PC-9 (cell line): ENCODE measurements around the gene SUSD1. TPM values are rescaled to one million over a fixed set of nuclear protein-coding genes. Genes with fewer than 3 reads are reported as not detected.

Experiments
- BruUV-seq: library from RNA; stranded (reverse); fragments of 400-500 nt; replicated peaks from 2 replicates; lab custom pipeline; 2021; lab: Mats Ljungman, UMichigan
- CTCF ChIA-PET: fragments of 300-600 bp; sonication (Branson Sonifier 250); formaldehyde crosslinking; loops from one replicate; lab custom pipeline; 2022; ENCODE audit warnings: antibody characterized with exemption; lab: Charles Lee
- POLR2A ChIA-PET: fragments of 300-600 bp; sonication (Branson Sonifier 250); formaldehyde crosslinking; loops from one replicate; lab custom pipeline; 2022; ENCODE audit warnings: antibody characterized with exemption; ENCODE audit not compliant: unreplicated experiment; lab: Charles Lee
- DNase-seq, 2 experiments: peaks; one replicate each; pipeline versions ENCODE4 v3.0.0 to v3.0.0-alpha.2; 2015 to 2022; ENCODE audit warnings: mixed read lengths in 1 of 2
- H2AFZ ChIP-seq: fragments of 200-600 bp; sonication (generic); 2 replicates; pipeline ENCODE4 v1.8.1; 2017; ENCODE audit warnings: antibody characterized with exemption
- H3F3A ChIP-seq: fragments of 200-600 bp; sonication (generic); 2 replicates; pipeline ENCODE4 v1.8.1; 2017; ENCODE audit warnings: antibody characterized with exemption, mild to moderate bottlenecking, low read depth; ENCODE audit not compliant: insufficient read depth
- H3K27ac ChIP-seq: fragments of 200-600 bp; sonication (generic); 2 replicates; pipeline ENCODE4 v1.6.1; 2016; ENCODE audit warnings: mixed run types
- H3K27me3 ChIP-seq: fragments of 200-600 bp; sonication (generic); 2 replicates; pipeline ENCODE4 v1.6.1; 2016; ENCODE audit warnings: low read depth, mixed run types; ENCODE audit not compliant: insufficient read depth
- H3K36me3 ChIP-seq: fragments of 200-600 bp; sonication (generic); 2 replicates; pipeline ENCODE4 v1.6.1; 2016; ENCODE audit warnings: low read depth, mixed run types
- H3K4me1 ChIP-seq: fragments of 200-600 bp; sonication (generic); replicated peaks from 2 replicates; pipeline ENCODE4 v1.6.1; 2016; ENCODE audit warnings: mixed run types; ENCODE audit not compliant: insufficient read depth
- H3K4me2 ChIP-seq: fragments of 200-600 bp; sonication (generic); 2 replicates; pipeline ENCODE4 v1.6.1; 2017; ENCODE audit warnings: mixed run types
- H3K4me3 ChIP-seq: fragments of 200-600 bp; sonication (generic); 2 replicates; pipeline ENCODE4 v1.6.1; 2016; ENCODE audit warnings: mixed run types
- H3K79me2 ChIP-seq: fragments of 200-600 bp; sonication (generic); 2 replicates; pipeline ENCODE4 v1.6.1; 2017; ENCODE audit warnings: low read depth, mixed run types
- H3K9me2 ChIP-seq: fragments of 200-600 bp; sonication (generic); 2 replicates; pipeline ENCODE4 v1.8.1; 2017; ENCODE audit warnings: mild to moderate bottlenecking; ENCODE audit not compliant: insufficient read depth
- H3K9me3 ChIP-seq: fragments of 200-600 bp; sonication (generic); 2 replicates; pipeline ENCODE4 v1.8.1; 2016; ENCODE audit warnings: low read depth; ENCODE audit not compliant: insufficient read depth
- H4K20me1 ChIP-seq: fragments of 200-600 bp; sonication (generic); 2 replicates; pipeline ENCODE4 v1.8.1; 2017; ENCODE audit not compliant: insufficient read depth
- CTCF ChIP-seq: fragments of 200-600 bp; sonication (generic); conservative IDR thresholded peaks from 2 replicates; pipeline ENCODE4 v1.6.1; 2017; ENCODE audit warnings: mixed run types, antibody characterized with exemption, mild to moderate bottlenecking, moderate library complexity
- EZH2 ChIP-seq: fragments of 200-600 bp; sonication (generic); IDR thresholded peaks from 2 replicates; pipeline ENCODE4 v1.8.0; 2017; ENCODE audit warnings: antibody characterized with exemption, low read depth
- intact Hi-C: fragments of 100-400 bp; cut with micrococcal nuclease; formaldehyde crosslinking; loops from one replicate; pipeline ENCODE4 v1.10.0; 2022; ENCODE audit not compliant: unreplicated experiment
- total RNA-seq: library from RNA; stranded (reverse); gene quantifications from 2 replicates; pipeline ENCODE4 v1.2.3, GENCODE V29; 2021

The SUSD1 gene
- total RNA-seq, 1 experiment from 2014 or later = 23.2 TPM

DNA sequence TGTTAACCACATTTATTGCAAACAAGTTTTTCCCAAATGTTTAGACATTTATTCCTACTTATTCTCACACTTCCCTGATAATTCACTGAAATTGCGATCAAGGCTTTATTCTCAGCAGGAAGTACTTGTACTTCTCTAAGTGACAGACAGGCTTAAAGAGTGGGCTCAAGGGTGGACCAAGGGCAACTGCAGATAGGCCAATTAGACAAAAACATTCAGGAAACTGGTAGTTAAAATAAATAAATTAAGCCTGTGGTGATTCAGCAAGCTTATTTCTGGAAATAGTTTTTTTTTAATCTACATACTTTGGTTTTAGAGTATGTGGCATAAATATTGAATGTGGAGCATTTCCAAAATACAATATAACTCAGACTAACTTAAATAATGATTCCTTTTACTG lies 142.4 kb downstream of the SUSD1 start:
- no peaks in the 10 kb centered on the region for H3K27me3 ChIP-seq

GRCh38 chr9:112032009-112032408 lies 143.1 kb downstream of the SUSD1 start:
- Histone ChIP-seq H3K4me3 (no peak overlapping the region), H3K79me2 (no peaks in the 10 kb centered on the region), H3F3A (peaks cover 23% of the 10 kb centered on the region), H3K4me2 (no peak overlapping the region), H4K20me1 (no peaks in the 10 kb centered on the region), H3K4me1 (peaks cover 39% of the 10 kb centered on the region), H3K9me3 (peaks cover 7% of the 10 kb centered on the region; the same call in 1 of the 2 replicates), H2AFZ (no peak overlapping the region), H3K9me2 (no peaks in the 10 kb centered on the region), H3K36me3 (no peaks in the 10 kb centered on the region), H3K27me3 (no peaks in the 10 kb centered on the region), H3K27ac (no peak overlapping the region)
- intact Hi-C loops = loop anchor here (5.0 kb wide), 1 partner anchor 140 kb away; no protein-coding TSS in a partner anchor
- ChIA-PET CTCF (no interaction called here), POLR2A (no interaction called here)
- no TSS peak for BruUV-seq
- no peak for DNase-seq
- TF ChIP-seq CTCF = no peak
- TF ChIP-seq EZH2 = no peak

More for the DNA sequence above, 142.4 kb downstream of the SUSD1 start:
- Histone ChIP-seq H3K9me2 (no peaks in the 10 kb centered on the region), H3K27ac (no peak overlapping the region), H3K79me2 (no peaks in the 10 kb centered on the region), H3K4me1 (peaks cover 46% of the 10 kb centered on the region), H4K20me1 (no peaks in the 10 kb centered on the region), H3K4me3 (no peak overlapping the region), H3F3A (peaks cover 30% of the 10 kb centered on the region), H3K9me3 (peaks cover 7% of the 10 kb centered on the region; the same call in 1 of the 2 replicates), H2AFZ (no peak overlapping the region), H3K4me2 (no peak overlapping the region), H3K36me3 (no peaks in the 10 kb centered on the region)
- no TSS peak for BruUV-seq
- no peak for DNase-seq
- POLR2A ChIA-PET = no interaction called here
- intact Hi-C loops = loop anchor here (5.0 kb wide), 1 partner anchor 140 kb away; no protein-coding TSS in a partner anchor
- TF ChIP-seq CTCF (no peak), EZH2 (no peak)
- CTCF ChIA-PET = no interaction called here

- H3K36me3 ChIP-seq = no peaks in the 10 kb centered on the region
- H4K20me1 ChIP-seq = no peaks in the 10 kb centered on the region
- ChIA-PET POLR2A (no interaction called here), CTCF (no interaction called here)
- intact Hi-C loops = loop anchor here (2.0 to 5.0 kb wide), 3 partner anchors 19 to 141 kb away; no protein-coding TSS in a partner anchor
- H3K4me1 ChIP-seq = peaks cover 37% of the 10 kb centered on the region
- peaks cover 24% of the 10 kb centered on the region for H3F3A ChIP-seq
- H2AFZ ChIP-seq = no peak overlapping the region
- H3K27ac ChIP-seq = peak overlapping the region; percentile 83
- TF ChIP-seq EZH2 (no peak), CTCF (no peak)
- H3K4me3 ChIP-seq = no peak overlapping the region
- H3K27me3 ChIP-seq = no peaks in the 10 kb centered on the region
- H3K9me2 ChIP-seq = no peaks in the 10 kb centered on the region
- H3K79me2 ChIP-seq = no peaks in the 10 kb centered on the region
- H3K9me3 ChIP-seq = peaks cover 7% of the 10 kb centered on the region; the same call in 1 of the 2 replicates
- no TSS peak for BruUV-seq
- no peak overlapping the region for H3K4me2 ChIP-seq
- no peak for DNase-seq
These were observed 143.7 kb downstream of the SUSD1 start for GRCh38 chr9:112031400-112031799.
